GM19351 (cell line): ENCODE measurements around the gene FAIM2.

Source experiments
- ATAC-seq: cut with Tn5 transposase; IDR thresholded peaks from one replicate; pipeline ENCODE4 v1.9.1; 2021; ENCODE audit warnings: mild to moderate bottlenecking, moderate library complexity; ENCODE audit not compliant: unreplicated experiment

Gene FAIM2

DNA sequence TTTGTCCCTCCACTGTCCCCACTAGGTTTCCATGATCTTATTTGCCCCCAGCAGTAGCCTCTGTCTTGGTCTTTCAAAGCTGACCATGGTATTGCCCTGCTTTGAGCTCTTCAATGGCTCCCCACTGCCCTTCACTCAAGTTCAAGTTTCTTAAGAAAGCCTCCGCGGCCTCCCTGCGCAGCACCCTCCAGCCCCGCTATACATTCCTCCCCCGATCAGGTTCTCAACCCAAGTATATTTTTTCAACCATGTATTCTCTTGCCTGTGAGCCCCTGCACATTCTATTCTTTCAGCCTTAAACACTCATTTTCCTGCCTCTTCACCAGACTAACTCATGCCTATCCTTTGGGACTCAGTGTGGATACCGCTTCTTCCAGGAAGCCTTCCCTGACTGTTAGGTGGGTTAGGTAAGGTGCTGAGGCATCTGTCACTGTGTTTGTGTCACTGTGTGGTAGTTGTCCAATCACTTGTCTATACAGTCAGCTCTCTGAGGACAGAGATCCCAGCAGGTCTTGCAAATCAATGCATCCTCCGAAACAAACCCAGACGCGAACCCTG lies 4.3 kb downstream of the FAIM2 start:
- ATAC-seq = no peak

DNA sequence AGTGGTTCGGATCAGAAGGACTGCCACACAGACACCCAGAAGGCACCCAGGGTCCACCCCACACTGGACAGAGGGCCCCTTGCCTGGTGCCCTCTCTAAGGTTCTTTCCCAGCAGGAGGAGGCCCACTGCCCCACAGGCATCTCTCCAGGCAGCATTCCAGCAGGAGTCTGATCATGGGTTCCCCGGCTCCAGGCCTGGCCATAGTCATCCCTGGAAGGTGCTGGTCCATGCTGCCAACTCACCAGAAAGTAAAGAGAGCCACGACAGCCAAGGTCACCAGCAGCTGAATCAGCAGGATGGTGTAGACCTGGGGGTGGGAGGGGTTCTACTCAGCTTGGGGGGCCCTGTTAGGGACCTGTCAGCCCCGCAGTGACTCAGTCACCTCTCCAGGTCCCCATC lies 6.4 kb downstream of the FAIM2 start:
- ATAC-seq = no peak

DNA sequence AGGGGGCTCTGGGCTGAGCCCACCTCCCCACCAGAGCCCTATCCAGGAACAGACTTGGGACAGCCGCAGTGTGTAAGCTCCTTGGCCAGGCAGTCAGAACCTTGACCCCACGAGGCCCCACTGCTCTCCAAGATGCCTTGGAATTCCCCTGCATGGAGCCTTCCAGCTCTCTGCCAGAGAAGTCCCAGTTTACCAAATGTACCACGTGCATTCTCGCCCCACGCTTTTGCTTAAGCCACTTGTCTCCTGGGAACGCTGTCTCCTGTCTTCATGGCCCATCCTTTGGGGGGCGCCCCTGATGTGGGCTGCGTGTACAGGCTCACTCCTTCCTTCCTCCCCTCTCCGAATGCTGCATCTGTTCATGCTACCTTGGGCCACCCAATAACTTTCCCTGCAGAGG lies 7.9 kb downstream of the FAIM2 start:
- no peak for ATAC-seq

DNA sequence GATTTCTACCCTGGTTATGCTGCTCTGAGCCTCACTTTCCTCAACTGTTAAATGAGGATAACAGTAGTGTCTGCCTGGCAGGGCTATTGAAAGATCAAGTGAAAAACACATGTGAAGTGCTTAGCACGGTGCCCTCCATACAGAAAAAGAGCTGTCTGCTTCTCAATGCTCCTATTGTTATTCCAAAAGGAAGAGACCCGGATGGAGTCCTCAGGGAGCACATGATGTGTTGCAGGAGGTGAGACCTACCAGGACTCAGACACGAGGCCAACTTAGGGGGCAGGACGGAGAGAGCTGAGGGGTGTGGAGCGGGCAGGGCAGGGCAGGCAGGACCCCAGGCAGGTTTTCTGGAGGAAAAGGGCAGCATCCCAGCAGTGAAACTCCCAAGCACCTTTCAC lies 8.9 kb downstream of the FAIM2 start:
- no peak for ATAC-seq

- no peak for ATAC-seq
Measured at GRCh38 chr12:49893753-49894750, 9.6 kb downstream of the FAIM2 start.

GRCh38 chr12:49892732-49893317 lies 10.9 kb downstream of the FAIM2 start:
- ATAC-seq = no peak

DNA sequence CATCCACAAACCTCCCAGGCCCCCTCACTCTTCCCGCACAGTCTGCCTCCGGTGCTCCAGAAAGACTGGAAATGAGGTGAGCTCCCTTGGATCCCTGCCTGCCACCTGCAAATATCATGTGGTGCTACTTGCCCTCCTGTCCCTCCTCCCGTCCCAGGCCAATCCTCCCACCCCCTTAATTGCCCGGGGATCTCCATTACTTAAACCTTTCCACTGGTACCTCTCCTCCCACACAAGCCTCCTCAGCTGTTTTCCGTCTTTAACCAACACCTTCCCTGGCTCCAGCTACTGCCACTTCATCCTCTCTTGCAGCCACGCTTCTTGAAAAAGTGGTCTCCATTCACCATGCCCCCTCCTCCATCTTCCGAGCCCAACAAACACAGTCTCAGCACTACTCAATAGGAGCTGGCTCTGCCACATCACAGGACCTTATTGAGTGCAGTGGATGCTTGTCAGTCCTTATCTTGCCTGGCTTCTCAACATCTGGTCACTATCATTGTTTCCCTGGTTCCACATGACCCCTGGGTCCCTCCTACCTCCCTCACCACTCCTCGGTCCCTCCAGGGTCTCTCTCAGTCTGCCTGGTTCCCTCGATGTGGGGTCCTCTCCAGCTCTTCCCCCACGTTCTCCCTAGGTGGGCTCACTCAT lies 11.5 kb downstream of the FAIM2 start:
- no peak for ATAC-seq

DNA sequence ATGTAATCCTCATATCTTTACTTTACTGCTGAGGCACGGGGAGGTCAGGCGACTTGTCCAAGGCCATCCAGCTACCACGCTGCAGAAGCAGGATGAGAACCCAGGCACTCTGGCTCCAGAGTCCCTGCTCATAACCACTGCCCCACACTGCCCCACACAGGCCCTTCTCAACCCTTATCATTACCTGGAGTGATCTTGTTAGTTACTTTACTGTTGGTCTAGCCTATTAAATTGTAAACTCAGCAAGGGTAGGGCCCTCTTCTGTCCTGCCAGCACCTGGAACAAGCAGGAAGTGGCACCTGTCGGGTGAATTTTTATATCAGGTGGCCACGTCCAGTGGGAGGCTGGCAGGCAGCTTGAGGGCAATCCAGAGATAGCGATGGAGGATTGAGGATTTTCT lies 12.2 kb downstream of the FAIM2 start:
- no peak for ATAC-seq

DNA sequence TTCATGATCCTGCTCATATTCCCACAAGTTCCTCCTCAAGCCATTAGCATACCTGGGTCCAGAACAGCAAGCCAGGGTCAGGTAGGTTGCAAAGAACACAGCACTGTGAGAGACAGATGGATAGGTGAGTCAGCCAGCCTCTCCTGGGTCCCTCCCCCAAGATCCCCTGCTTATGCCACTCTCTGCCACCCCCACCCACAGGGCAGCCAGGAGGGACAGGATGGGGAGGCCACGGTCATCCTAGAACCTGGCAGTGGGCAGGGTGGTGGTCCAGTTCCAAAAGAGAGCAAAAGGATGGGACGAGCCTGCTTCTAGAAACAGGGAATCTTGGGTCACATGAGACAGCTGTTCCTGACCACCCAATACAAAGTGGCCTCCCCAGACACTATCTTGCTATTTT lies 12.7 kb downstream of the FAIM2 start:
- ATAC-seq = no peak

GRCh38 chr12:49890096-49890461 lies 13.6 kb downstream of the FAIM2 start:
- ATAC-seq = no peak

GRCh38 chr12:49889361-49890095 lies 14.2 kb downstream of the FAIM2 start:
- ATAC-seq = no peak

DNA sequence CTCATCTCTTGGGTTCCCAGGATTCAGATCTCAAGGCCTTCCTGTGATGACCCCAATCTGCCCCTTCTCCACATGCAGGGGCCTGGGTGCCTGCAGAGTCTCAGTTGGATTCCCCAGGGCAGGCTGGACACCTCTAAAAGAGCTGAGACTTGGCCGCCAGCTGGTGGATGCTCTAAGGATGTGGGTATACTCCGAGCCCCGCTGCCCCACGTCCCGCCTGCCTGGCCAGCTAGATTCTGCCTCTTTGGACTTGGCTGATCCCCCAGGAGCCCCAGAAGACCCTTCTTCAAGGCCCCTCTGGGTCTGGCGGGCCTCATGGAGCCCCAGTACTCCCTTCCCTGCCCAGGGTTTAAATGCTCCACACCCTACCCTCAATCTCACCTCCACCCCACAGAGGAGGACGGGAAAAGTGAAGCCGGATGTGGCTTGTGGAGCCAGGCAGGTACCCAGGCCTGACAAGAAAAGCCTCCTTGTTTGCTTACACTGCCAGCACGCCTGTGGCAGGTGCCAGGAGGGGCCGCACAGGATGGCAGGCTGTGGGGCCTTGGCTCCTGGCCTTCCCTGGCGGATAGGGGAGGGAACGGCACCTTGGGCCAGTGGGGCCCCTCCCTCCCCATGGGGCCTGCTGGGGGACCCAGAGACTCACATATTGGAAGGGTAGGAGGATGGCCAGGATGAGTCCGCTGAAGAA lies 15.1 kb downstream of the FAIM2 start:
- ATAC-seq = no peak

DNA sequence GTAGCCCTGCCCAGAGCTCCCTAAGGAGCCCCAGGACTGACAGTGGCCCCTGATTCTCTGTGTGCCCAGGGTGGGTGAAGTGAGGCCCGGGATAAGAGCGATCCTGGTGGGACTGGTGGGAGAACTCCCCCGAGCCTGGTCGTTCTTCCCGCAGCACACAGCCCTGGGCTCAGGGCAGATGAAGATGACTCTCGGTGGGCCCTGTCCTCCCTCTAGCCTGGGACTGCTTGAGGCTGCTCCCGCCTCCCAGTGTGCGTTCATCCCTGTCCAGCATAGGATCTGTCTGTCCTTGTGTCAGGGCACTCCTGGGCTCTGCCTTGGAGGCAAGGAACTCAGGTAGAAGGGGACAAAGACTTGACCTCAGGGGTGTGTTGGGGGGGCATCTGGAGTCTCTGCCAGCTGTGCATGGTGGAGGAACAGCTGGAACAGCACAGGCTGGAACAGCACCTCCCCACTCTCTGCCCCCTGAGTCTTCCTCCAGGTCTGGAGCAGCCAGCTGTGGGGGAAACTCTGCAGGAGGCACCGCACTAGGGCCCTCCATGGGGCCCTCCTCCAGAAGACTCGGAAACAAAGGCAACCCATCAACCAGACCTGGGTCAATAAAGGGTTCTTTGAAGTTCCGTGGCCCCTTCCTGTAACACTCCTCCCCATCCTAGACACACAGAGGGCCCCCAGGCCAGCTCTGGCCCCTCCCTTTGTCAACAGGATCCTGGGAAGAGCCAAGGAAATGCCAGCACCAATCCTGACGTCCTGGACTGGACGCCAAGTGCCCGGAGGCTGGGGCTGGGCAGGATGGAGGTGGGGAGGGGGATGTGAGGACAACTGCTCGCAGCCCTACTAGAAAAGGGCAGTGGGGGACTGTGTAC lies 15.9 kb downstream of the FAIM2 start:
- no peak for ATAC-seq

GRCh38 chr12:49887091-49887490 lies 16.6 kb downstream of the FAIM2 start:
- no peak for ATAC-seq

- ATAC-seq = no peak
Measured at GRCh38 chr12:49885663-49886461, 17.8 kb downstream of the FAIM2 start.

DNA sequence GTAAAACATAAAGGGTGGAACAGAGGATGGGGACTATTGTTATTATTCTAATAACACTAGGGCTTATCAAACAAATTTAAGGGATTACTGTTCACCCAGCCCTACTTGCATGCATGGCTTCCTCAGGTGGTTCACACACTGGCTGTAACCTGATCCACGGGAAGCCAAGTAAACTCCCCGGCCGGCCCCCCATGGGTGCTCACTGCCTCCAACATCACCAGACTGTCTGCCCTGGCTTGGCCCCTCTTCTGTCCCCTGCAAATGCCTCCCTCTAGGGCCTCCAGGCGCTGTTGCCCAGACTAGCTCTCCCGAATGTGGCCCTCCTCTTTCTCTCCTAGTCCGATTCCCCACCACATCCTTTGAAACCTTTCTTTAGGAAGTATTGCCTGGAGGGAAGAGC lies 18.6 kb downstream of the FAIM2 start:
- ATAC-seq = no peak

- no peak for ATAC-seq
Measured at GRCh38 chr12:49882851-49883464, 20.7 kb downstream of the FAIM2 start.

DNA sequence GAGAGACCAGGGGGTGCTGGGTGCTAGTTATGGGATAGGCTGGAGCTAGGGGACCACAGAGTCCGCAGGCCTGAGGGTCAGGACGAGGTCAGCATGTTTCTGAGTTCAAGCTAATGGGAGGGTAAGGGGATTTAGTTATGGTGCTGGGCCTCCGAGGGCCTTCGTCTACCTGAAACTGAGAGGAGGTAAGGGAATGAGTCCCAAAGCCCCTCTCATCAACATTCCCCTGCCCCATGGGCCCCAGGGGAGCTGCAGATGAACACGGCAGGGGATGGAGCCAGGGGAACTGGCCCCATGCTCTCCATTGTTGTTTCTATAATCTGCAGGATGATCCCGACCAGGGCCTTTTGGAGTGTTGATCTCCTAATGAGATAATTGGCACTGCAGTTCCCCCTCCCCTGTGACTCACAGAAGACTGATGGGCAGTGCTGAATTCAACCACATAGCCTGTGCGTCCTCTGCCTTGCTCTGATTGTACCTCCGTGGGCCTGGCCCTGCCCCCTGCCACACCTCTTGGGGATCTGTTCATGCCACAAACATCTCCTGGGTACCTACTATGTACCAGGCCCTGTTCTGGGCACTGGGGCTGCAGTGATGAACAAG lies 21.4 kb downstream of the FAIM2 start:
- no peak for ATAC-seq
